ENCODE data around the gene NPRL2.

Gene NPRL2

GRCh38 chr3:50327943-50328691, 22.5 kb downstream of the NPRL2 start, which contains the start of gene TUSC2:
TUSC2 (minus strand) TSS chr3:50328223; CDS start chr3:50328099, 124 bp downstream.
- peak within 1 kb of the TSS; percentile 87 for H3K4me3 ChIP-seq (ENCODE audit: insufficient read depth, low read depth, low read length)
- H3K27me3 ChIP-seq (ENCODE audit: control insufficient read depth, insufficient read depth, low read length, poor library complexity, severe bottlenecking) = no peaks in the 10 kb centered on the region
- H3K4me1 ChIP-seq (ENCODE audit: control insufficient read depth, insufficient read depth, low read length) = peaks cover 5% of the 10 kb centered on the region
- WGBS, 2 experiments = 6 to 7% methylated on average over 55 of the region's 55 CpGs
- H3K36me3 ChIP-seq (ENCODE audit: control insufficient read depth, insufficient read depth, low read length) = peaks cover 33% of the 10 kb centered on the region
- H3K9me3 ChIP-seq (ENCODE audit: control insufficient read depth, low read length) = no peaks in the 10 kb centered on the region
- H3K27ac ChIP-seq (ENCODE audit: insufficient read depth, low read depth, low read length, poor library complexity, severe bottlenecking) = no peak within 1 kb of the TSS

GRCh38 chr3:50327129-50327528, 23.4 kb downstream of the NPRL2 start:
- Histone ChIP-seq H3K9me3 (ENCODE audit: control insufficient read depth, low read length) (no peaks in the 10 kb centered on the region), H3K27me3 (ENCODE audit: control insufficient read depth, insufficient read depth, low read length, poor library complexity, severe bottlenecking) (no peaks in the 10 kb centered on the region), H3K4me3 (ENCODE audit: insufficient read depth, low read depth, low read length) (peak overlapping the region; percentile 87), H3K4me1 (ENCODE audit: control insufficient read depth, insufficient read depth, low read length) (peaks cover 14% of the 10 kb centered on the region), H3K36me3 (ENCODE audit: control insufficient read depth, insufficient read depth, low read length) (peaks cover 33% of the 10 kb centered on the region), H3K27ac (ENCODE audit: insufficient read depth, low read depth, low read length, poor library complexity, severe bottlenecking) (no peak overlapping the region)
- WGBS, 2 experiments = 83 to 84% methylated on average over 4 of the region's 4 CpGs

- 92 to 95% methylated on average over 8 of the region's 8 CpGs for WGBS, 2 experiments
- H3K4me1 ChIP-seq (ENCODE audit: control insufficient read depth, insufficient read depth, low read length) = peaks cover 17% of the 10 kb centered on the region
- H3K4me3 ChIP-seq (ENCODE audit: insufficient read depth, low read depth, low read length) = no peak overlapping the region
- no peaks in the 10 kb centered on the region for H3K9me3 ChIP-seq (ENCODE audit: control insufficient read depth, low read length)
- H3K27ac ChIP-seq (ENCODE audit: insufficient read depth, low read depth, low read length, poor library complexity, severe bottlenecking) = no peak overlapping the region
- peaks cover 24% of the 10 kb centered on the region for H3K36me3 ChIP-seq (ENCODE audit: control insufficient read depth, insufficient read depth, low read length)
- no peaks in the 10 kb centered on the region for H3K27me3 ChIP-seq (ENCODE audit: control insufficient read depth, insufficient read depth, low read length, poor library complexity, severe bottlenecking)
These were observed 24.4 kb downstream of the NPRL2 start for GRCh38 chr3:50326182-50326541.

GRCh38 chr3:50325497-50326181, 24.9 kb downstream of the NPRL2 start:
- Histone ChIP-seq H3K4me1 (ENCODE audit: control insufficient read depth, insufficient read depth, low read length) (peaks cover 17% of the 10 kb centered on the region), H3K9me3 (ENCODE audit: control insufficient read depth, low read length) (no peaks in the 10 kb centered on the region), H3K27me3 (ENCODE audit: control insufficient read depth, insufficient read depth, low read length, poor library complexity, severe bottlenecking) (no peaks in the 10 kb centered on the region), H3K27ac (ENCODE audit: insufficient read depth, low read depth, low read length, poor library complexity, severe bottlenecking) (no peak overlapping the region), H3K4me3 (ENCODE audit: insufficient read depth, low read depth, low read length) (no peak overlapping the region), H3K36me3 (ENCODE audit: control insufficient read depth, insufficient read depth, low read length) (peaks cover 18% of the 10 kb centered on the region)
- WGBS, 2 experiments = 96% methylated on average over 11 of the region's 11 CpGs

DNA sequence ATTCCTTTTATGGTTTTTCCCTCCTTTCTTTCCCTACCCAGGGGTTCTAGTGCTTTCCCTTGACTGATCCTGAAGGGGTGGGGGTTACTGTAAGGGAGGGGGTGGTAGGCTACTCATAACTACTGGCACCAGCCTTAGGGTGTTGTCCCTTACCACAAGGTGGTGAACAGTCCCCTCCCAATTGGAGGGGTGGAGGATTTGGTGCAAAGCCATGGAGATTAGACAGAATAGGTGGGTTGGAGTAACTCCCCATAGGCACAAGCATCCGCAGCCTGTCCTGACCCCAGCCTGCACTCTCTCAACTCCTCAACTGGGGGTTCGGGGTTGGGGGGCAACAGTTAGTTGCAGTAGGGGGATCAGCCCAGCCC, 25.5 kb downstream of the NPRL2 start:
- 96 to 100% methylated on average over 2 of the region's 2 CpGs for WGBS, 2 experiments
- Histone ChIP-seq H3K4me1 (ENCODE audit: control insufficient read depth, insufficient read depth, low read length) (peaks cover 22% of the 10 kb centered on the region), H3K27ac (ENCODE audit: insufficient read depth, low read depth, low read length, poor library complexity, severe bottlenecking) (no peak overlapping the region), H3K36me3 (ENCODE audit: control insufficient read depth, insufficient read depth, low read length) (peaks cover 13% of the 10 kb centered on the region), H3K4me3 (ENCODE audit: insufficient read depth, low read depth, low read length) (no peak overlapping the region), H3K9me3 (ENCODE audit: control insufficient read depth, low read length) (no peaks in the 10 kb centered on the region), H3K27me3 (ENCODE audit: control insufficient read depth, insufficient read depth, low read length, poor library complexity, severe bottlenecking) (no peaks in the 10 kb centered on the region)

DNA sequence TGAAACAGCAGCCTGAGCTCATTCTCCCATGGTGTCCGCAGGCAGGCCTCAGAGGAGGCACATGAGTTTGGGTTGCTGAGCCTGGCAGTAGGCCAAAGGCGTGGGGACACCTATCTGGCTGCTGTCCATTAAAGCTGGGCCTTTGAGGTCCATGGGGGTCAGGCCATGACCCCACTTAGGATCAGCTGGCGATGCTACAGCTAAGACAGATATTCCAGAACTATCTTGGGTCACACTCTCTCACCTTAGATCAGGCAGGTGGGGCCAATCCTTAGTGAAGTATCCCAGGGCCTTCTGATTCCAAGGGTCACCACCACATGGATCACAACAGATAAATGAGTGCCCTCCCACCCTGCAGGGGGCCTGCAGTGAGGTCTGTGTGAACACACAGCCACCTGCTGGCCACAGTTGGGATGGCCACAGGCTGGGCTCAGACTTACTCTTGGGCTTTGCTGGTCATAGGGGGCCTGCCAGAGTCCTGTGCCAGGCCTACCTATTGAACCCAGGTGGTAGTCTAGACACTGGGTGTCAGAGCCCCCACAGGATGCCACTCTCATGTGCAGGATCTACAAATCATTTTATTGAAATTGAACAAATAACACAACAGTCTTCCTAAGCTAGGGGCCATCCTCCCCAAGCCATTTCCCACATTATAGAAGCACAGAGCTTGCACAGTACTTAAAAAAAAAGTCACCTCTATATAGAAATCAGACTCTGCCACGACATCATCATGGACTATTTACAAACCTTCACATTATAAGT, 26.0 kb downstream of the NPRL2 start:
- no peak overlapping the region for H3K27ac ChIP-seq (ENCODE audit: insufficient read depth, low read depth, low read length, poor library complexity, severe bottlenecking)
- WGBS, 2 experiments = 67 to 78% methylated on average over 4 of the region's 4 CpGs
- H3K27me3 ChIP-seq (ENCODE audit: control insufficient read depth, insufficient read depth, low read length, poor library complexity, severe bottlenecking) = no peaks in the 10 kb centered on the region
- no peaks in the 10 kb centered on the region for H3K9me3 ChIP-seq (ENCODE audit: control insufficient read depth, low read length)
- no peak overlapping the region for H3K4me3 ChIP-seq (ENCODE audit: insufficient read depth, low read depth, low read length)
- peaks cover 9% of the 10 kb centered on the region for H3K36me3 ChIP-seq (ENCODE audit: control insufficient read depth, insufficient read depth, low read length)
- peaks cover 26% of the 10 kb centered on the region for H3K4me1 ChIP-seq (ENCODE audit: control insufficient read depth, insufficient read depth, low read length)

- Histone ChIP-seq H3K4me3 (ENCODE audit: insufficient read depth, low read depth, low read length) (no peak overlapping the region), H3K4me1 (ENCODE audit: control insufficient read depth, insufficient read depth, low read length) (peaks cover 28% of the 10 kb centered on the region), H3K9me3 (ENCODE audit: control insufficient read depth, low read length) (no peaks in the 10 kb centered on the region), H3K27ac (ENCODE audit: insufficient read depth, low read depth, low read length, poor library complexity, severe bottlenecking) (no peak overlapping the region), H3K27me3 (ENCODE audit: control insufficient read depth, insufficient read depth, low read length, poor library complexity, severe bottlenecking) (no peaks in the 10 kb centered on the region), H3K36me3 (ENCODE audit: control insufficient read depth, insufficient read depth, low read length) (peaks cover 13% of the 10 kb centered on the region)
- WGBS, 2 experiments = 86 to 94% methylated on average over 5 of the region's 5 CpGs
These were observed 26.9 kb downstream of the NPRL2 start for GRCh38 chr3:50323614-50324199.

DNA sequence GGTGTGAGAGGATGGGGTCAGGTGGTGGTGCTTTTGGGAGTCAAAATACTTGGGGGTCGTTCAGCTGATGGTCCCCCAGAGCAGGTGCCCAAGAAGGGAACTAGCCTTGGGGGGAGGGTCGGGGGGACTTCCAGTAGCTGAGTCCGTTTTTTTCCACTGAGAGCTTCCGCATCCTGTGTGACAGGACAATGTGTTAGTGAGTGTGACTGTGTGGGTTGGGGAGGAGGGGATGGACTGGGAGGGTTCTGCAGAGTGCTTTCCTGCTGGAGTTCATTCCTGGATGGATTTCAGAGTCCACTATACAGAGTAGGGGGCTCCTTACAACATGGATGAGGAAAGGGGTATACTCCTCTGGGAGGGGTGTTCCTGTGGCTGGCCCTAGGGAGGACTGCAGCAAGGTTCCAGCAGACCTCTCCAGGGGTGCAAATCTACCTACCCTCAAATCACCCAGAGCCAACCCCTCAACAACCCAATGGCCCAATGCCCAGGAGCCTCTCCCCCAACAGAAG, 27.4 kb downstream of the NPRL2 start:
- H3K27ac ChIP-seq (ENCODE audit: insufficient read depth, low read depth, low read length, poor library complexity, severe bottlenecking) = no peak overlapping the region
- peaks cover 33% of the 10 kb centered on the region for H3K4me1 ChIP-seq (ENCODE audit: control insufficient read depth, insufficient read depth, low read length)
- H3K27me3 ChIP-seq (ENCODE audit: control insufficient read depth, insufficient read depth, low read length, poor library complexity, severe bottlenecking) = no peaks in the 10 kb centered on the region
- no peak overlapping the region for H3K4me3 ChIP-seq (ENCODE audit: insufficient read depth, low read depth, low read length)
- H3K36me3 ChIP-seq (ENCODE audit: control insufficient read depth, insufficient read depth, low read length) = peaks cover 18% of the 10 kb centered on the region
- no peaks in the 10 kb centered on the region for H3K9me3 ChIP-seq (ENCODE audit: control insufficient read depth, low read length)
- WGBS, 2 experiments = 68 to 76% methylated on average over 4 of the region's 4 CpGs

GRCh38 chr3:50322386-50323091, 28.0 kb downstream of the NPRL2 start, which contains the start of gene HYAL2:
HYAL2 (minus strand) TSS chr3:50322745; CDS start chr3:50320489, 2,256 bp downstream.
- H3K4me3 ChIP-seq (ENCODE audit: insufficient read depth, low read depth, low read length) = peak within 1 kb of the TSS; percentile 89
- H3K36me3 ChIP-seq (ENCODE audit: control insufficient read depth, insufficient read depth, low read length) = peaks cover 24% of the 10 kb centered on the region
- 15 to 17% methylated on average over 31 of the region's 31 CpGs for WGBS, 2 experiments
- peak within 1 kb of the TSS; percentile 99 for H3K27ac ChIP-seq (ENCODE audit: insufficient read depth, low read depth, low read length, poor library complexity, severe bottlenecking)
- no peaks in the 10 kb centered on the region for H3K27me3 ChIP-seq (ENCODE audit: control insufficient read depth, insufficient read depth, low read length, poor library complexity, severe bottlenecking)
- peaks cover 33% of the 10 kb centered on the region for H3K4me1 ChIP-seq (ENCODE audit: control insufficient read depth, insufficient read depth, low read length)
- H3K9me3 ChIP-seq (ENCODE audit: control insufficient read depth, low read length) = no peaks in the 10 kb centered on the region

Data from ectodermal cell (in vitro differentiated cells).